SK-N-SH (cell line): ENCODE measurements around the gene EYA3. TPM values are rescaled to one million over a fixed set of nuclear protein-coding genes. Genes with fewer than 3 reads are reported as not detected.

Experiments used
- CTCF ChIA-PET: fragments of 300-600, 350-600 bp; formaldehyde crosslinking; extraction: SDS; loops from one replicate; lab custom pipeline; 2021; lab: Yijun Ruan, JAX
- POLR2A ChIA-PET: fragments of 350-600 bp; sonication (Branson Sonifier 250); formaldehyde crosslinking; extraction: SDS; loops from one replicate; lab custom pipeline; 2020; ENCODE audit warnings: antibody characterized with exemption, inconsistent platforms; lab: Yijun Ruan, JAX
- DNase-seq: peaks from one replicate; pipeline ENCODE4 v3.0.0; 2012
- H2AFZ ChIP-seq: fragments of 200-600 bp; sonication (generic); 2 replicates; pipeline ENCODE4 v1.8.1; 2016; ENCODE audit warnings: antibody characterized with exemption, mild to moderate bottlenecking, low read depth
- H3F3A ChIP-seq: fragments of 200-600 bp; sonication (generic); replicated peaks from 2 replicates; pipeline ENCODE3; 2016; ENCODE audit warnings: antibody characterized with exemption, mild to moderate bottlenecking; ENCODE audit not compliant: insufficient read depth
- H3K27ac ChIP-seq, 2 experiments: fragments of 200-500 bp in 1 of 2; fragments of 200-600 bp in 1 of 2; sonication (Bioruptor generic) in 1 of 2; sonication (generic), shearing (Covaris generic) in 1 of 2; 2 replicates each; pipeline versions ENCODE4 v1.5.1 to v1.6.1; 2014 to 2016; ENCODE audit warnings: low read depth in 2 of 2, inconsistent platforms in 1 of 2, low read length in 1 of 2, mild to moderate bottlenecking in 1 of 2, mixed read lengths in 1 of 2
- H3K27me3 ChIP-seq: fragments of 200-600 bp; sonication (generic), shearing (Covaris generic); 2 replicates; pipeline ENCODE4 v1.6.1; 2016; ENCODE audit warnings: mixed run types; ENCODE audit not compliant: insufficient read depth
- H3K36me3 ChIP-seq, 2 experiments: fragments of 200-500 bp in 1 of 2; fragments of 200-600 bp in 1 of 2; sonication (Bioruptor generic) in 1 of 2; sonication (generic) in 1 of 2; replicated peaks in 1 of 2; 2 replicates each; pipeline versions ENCODE3 to v1.5.1; 2014 to 2016; ENCODE audit warnings: low read length in 1 of 2, mild to moderate bottlenecking in 1 of 2; ENCODE audit not compliant: insufficient read depth in 2 of 2, control insufficient read depth in 1 of 2
- H3K4me1 ChIP-seq, 2 experiments: fragments of 200-500 bp in 1 of 2; fragments of 200-600 bp in 1 of 2; sonication (Bioruptor generic) in 1 of 2; sonication (generic), shearing (Covaris generic) in 1 of 2; 2 replicates each; pipeline versions ENCODE4 v1.5.1 to v1.6.1; 2014 to 2016; ENCODE audit warnings: low read depth in 1 of 2, low read length in 1 of 2, mixed run types in 1 of 2; ENCODE audit not compliant: insufficient read depth in 2 of 2, control insufficient read depth in 1 of 2
- H3K4me2 ChIP-seq: fragments of 200-600 bp; sonication (generic), shearing (Covaris generic); 2 replicates; pipeline ENCODE4 v1.6.1; 2017; ENCODE audit warnings: mixed run types
- H3K4me3 ChIP-seq, 2 experiments: fragments of 200-500 bp in 1 of 2; fragments of 200-600 bp in 1 of 2; sonication (Bioruptor generic) in 1 of 2; sonication (generic), shearing (Covaris generic) in 1 of 2; 2 replicates each; pipeline versions ENCODE4 v1.5.1 to v1.8.1; 2014 to 2016; ENCODE audit warnings: low read depth in 2 of 2, inconsistent platforms in 1 of 2, low read length in 1 of 2, mild to moderate bottlenecking in 1 of 2, mixed read lengths in 1 of 2, moderate library complexity in 1 of 2
- H3K79me2 ChIP-seq: fragments of 200-600 bp; sonication (generic); 2 replicates; pipeline ENCODE4 v1.8.1; 2017; ENCODE audit warnings: mild to moderate bottlenecking; ENCODE audit not compliant: insufficient read depth
- H3K9ac ChIP-seq: fragments of 200-600 bp; sonication (generic); 2 replicates; pipeline ENCODE4 v1.6.1; 2017; ENCODE audit warnings: mixed run types
- H3K9me2 ChIP-seq: fragments of 200-600 bp; sonication (generic); 2 replicates; pipeline ENCODE4 v1.6.1; 2017; ENCODE audit warnings: mixed run types
- H3K9me3 ChIP-seq: fragments of 200-600 bp; sonication (generic); 2 replicates; pipeline ENCODE4 v1.6.1; 2017; ENCODE audit warnings: mixed run types, mild to moderate bottlenecking, moderate library complexity
- H4K20me1 ChIP-seq: fragments of 200-600 bp; sonication (generic); 2 replicates; pipeline ENCODE4 v1.6.1; 2017; ENCODE audit warnings: mild to moderate bottlenecking, mixed run types; ENCODE audit not compliant: insufficient read depth
- CHD2 ChIP-seq: fragments of 150-350 bp; IDR thresholded peaks from 2 replicates; pipeline ENCODE4 v1.6.1; 2018; ENCODE audit warnings: low read length; ENCODE audit not compliant: partially characterized antibody
- FOXJ3 ChIP-seq: sonication (generic); formaldehyde crosslinking; IDR thresholded peaks from 2 replicates; pipeline ENCODE4 v1.5.1; 2020; ENCODE audit warnings: mild to moderate bottlenecking, missing genetic modification reagents
- FOXM1 ChIP-seq: IDR thresholded peaks from 2 replicates; pipeline ENCODE4 v1.4.0; 2012; ENCODE audit warnings: low read depth, mild to moderate bottlenecking
- RAD21 ChIP-seq: IDR thresholded peaks from 2 replicates; pipeline ENCODE4 v1.6.1; 2012; ENCODE audit warnings: mild to moderate bottlenecking, low read length
- RFX5 ChIP-seq: IDR thresholded peaks from 2 replicates; pipeline ENCODE4 v1.6.1; 2012; ENCODE audit warnings: mild to moderate bottlenecking, improper control_type of control experiment, low read length
- WGBS: methylation state at CpG from one replicate; pipeline ENCODE4 v1.1.6; 2017; ENCODE audit warnings: low lambda C conversion rate; 5-methylcytosine and 5-hydroxymethylcytosine counted together
- polyA plus RNA-seq, 3 experiments: library from polyadenylated mRNA; depleted of rRNA; stranded (reverse); fragments of >200 nt; gene quantifications; 2 replicates each; pipeline ENCODE4 v1.2.3, GENCODE V29; 2012
- TF ChIP-seq, protein P1 (sequence below): fragments of 200-600 bp; sonication (generic); IDR thresholded peaks from 2 replicates; pipeline ENCODE4 v1.6.1; 2017; ENCODE audit warnings: antibody characterized with exemption, mild to moderate bottlenecking, moderate library complexity
- TF ChIP-seq, protein P2 (sequence below): fragments of 150-350 bp; IDR thresholded peaks from 2 replicates; pipeline ENCODE4 v1.6.1; 2017; ENCODE audit warnings: antibody characterized with exemption, low read length, low read depth, borderline replicate concordance
- TF ChIP-seq, protein P3 (sequence below): IDR thresholded peaks from 2 replicates; pipeline ENCODE4 v1.4.0; 2012; ENCODE audit warnings: low read depth, borderline replicate concordance

EYA3 gene
- polyA plus RNA-seq, 1 of the 3 experiments (the other 2 are of a cell fraction) = 6.5 TPM

DNA sequence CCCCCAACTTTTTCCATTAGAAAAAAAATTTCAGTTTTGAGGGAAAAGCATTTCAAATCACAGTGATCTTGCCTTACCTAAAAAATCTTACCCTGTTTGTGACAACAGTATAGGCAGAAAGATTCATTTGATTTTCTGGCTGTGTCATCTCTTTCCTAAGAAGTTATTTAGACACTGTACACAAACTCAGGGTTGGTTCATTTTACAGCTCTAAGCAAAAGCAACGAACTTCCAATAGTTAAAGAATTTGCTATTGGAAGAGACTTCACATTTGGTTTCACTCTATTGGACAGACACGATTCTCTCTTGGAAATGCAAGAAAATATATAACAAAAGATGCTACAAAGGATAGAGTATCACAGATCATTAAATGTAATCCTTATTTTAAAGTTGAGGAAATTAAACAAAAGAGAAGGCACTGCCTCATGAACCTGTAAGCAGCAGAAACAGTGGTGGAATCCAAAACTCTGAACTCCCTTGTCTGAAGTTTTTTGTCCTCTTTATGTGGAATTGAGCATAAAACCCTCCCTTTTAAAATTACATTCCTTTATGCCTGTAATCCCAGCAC is 20.8 kb downstream of the EYA3 start:
- CTCF ChIA-PET = interaction anchor here (0.7 to 1.2 kb wide), 2 partner anchors 24 to 1597 kb away, joined by 3 read pairs; no protein-coding TSS in a partner anchor

More for the DNA sequence above, 20.8 kb downstream of the EYA3 start:
- H4K20me1 ChIP-seq = no peaks in the 10 kb centered on the region
- peaks cover 86% of the 10 kb centered on the region for H3K79me2 ChIP-seq
- no peak for DNase-seq
- peaks cover 0 to 27% of the 10 kb centered on the region in 2 experiments; a peak in 2 of 4 replicates for H3K4me1 ChIP-seq
- no peaks in the 10 kb centered on the region for H3K9me3 ChIP-seq
- POLR2A ChIA-PET = no interaction called here
- no peaks in the 10 kb centered on the region for H3K27me3 ChIP-seq
- H2AFZ ChIP-seq = no peak overlapping the region
- peaks cover 0 to 8% of the 10 kb centered on the region in 2 experiments for H3K36me3 ChIP-seq
- TF ChIP-seq CHD2 (no peak), RFX5 (no peak), FOXM1 (no peak), RAD21 (no peak), FOXJ3 (no peak)
- TF ChIP-seq, protein P1, sequence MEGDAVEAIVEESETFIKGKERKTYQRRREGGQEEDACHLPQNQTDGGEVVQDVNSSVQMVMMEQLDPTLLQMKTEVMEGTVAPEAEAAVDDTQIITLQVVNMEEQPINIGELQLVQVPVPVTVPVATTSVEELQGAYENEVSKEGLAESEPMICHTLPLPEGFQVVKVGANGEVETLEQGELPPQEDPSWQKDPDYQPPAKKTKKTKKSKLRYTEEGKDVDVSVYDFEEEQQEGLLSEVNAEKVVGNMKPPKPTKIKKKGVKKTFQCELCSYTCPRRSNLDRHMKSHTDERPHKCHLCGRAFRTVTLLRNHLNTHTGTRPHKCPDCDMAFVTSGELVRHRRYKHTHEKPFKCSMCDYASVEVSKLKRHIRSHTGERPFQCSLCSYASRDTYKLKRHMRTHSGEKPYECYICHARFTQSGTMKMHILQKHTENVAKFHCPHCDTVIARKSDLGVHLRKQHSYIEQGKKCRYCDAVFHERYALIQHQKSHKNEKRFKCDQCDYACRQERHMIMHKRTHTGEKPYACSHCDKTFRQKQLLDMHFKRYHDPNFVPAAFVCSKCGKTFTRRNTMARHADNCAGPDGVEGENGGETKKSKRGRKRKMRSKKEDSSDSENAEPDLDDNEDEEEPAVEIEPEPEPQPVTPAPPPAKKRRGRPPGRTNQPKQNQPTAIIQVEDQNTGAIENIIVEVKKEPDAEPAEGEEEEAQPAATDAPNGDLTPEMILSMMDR = no peak
- TF ChIP-seq, protein P2, sequence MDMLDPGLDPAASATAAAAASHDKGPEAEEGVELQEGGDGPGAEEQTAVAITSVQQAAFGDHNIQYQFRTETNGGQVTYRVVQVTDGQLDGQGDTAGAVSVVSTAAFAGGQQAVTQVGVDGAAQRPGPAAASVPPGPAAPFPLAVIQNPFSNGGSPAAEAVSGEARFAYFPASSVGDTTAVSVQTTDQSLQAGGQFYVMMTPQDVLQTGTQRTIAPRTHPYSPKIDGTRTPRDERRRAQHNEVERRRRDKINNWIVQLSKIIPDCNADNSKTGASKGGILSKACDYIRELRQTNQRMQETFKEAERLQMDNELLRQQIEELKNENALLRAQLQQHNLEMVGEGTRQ = no peak
- TF ChIP-seq, protein P3, sequence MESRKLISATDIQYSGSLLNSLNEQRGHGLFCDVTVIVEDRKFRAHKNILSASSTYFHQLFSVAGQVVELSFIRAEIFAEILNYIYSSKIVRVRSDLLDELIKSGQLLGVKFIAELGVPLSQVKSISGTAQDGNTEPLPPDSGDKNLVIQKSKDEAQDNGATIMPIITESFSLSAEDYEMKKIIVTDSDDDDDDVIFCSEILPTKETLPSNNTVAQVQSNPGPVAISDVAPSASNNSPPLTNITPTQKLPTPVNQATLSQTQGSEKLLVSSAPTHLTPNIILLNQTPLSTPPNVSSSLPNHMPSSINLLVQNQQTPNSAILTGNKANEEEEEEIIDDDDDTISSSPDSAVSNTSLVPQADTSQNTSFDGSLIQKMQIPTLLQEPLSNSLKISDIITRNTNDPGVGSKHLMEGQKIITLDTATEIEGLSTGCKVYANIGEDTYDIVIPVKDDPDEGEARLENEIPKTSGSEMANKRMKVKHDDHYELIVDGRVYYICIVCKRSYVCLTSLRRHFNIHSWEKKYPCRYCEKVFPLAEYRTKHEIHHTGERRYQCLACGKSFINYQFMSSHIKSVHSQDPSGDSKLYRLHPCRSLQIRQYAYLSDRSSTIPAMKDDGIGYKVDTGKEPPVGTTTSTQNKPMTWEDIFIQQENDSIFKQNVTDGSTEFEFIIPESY = no peak
- 56% methylated on average over 2 of the region's 2 CpGs for WGBS
- H3F3A ChIP-seq = peaks cover 47% of the 10 kb centered on the region
- no peaks in the 10 kb centered on the region for H3K9me2 ChIP-seq
- H3K4me2 ChIP-seq = peak overlapping the region; percentile 76; the same call in 1 of the 2 replicates
- H3K27ac ChIP-seq = peak overlapping the region in 1 of 2 experiments; percentile 89; a peak in 3 of 4 replicates
- H3K9ac ChIP-seq = peak overlapping the region; percentile 7; the same call in 1 of the 2 replicates
- H3K4me3 ChIP-seq = no peak overlapping the region
